HEK293 (cell line): ENCODE measurements around the gene SRR.

Experiments
- ZNF555 ChIP-seq: fragments of 450-650 bp; formaldehyde crosslinking; conservative IDR thresholded peaks from 2 replicates; pipeline ENCODE4 v1.5.1; 2017; ENCODE audit warnings: missing biosample characterization, mild to moderate bottlenecking, missing genetic modification characterization, inconsistent platforms
- TF ChIP-seq, protein P1 (sequence below): fragments of 450-650 bp; formaldehyde crosslinking; IDR thresholded peaks from 2 replicates; pipeline ENCODE4 v1.5.1; 2016; ENCODE audit warnings: missing biosample characterization, missing genetic modification characterization

DNA sequence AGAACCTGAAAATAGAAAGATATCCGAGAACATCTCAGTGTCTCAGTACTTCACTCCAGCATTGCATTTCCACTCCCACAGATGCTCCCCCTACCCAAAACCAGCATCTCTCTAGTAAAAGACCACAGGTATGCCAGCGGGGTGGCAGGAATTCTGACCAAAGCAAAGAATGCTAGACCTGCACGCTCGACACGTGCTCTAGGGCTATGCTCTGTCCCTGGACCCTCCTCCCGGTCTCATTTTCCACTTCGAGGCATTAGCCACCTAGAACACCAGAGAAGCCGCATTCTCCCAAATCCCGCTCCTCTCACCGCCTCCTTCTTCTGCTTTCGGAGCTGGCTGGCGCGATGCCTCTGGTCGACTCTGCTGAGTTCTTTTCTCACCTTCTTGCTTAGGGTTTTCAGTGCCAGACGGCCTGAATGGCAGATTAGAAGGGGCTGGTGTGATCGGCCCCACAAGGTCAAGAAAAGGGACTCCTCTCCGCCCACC, 32.0 kb downstream of the SRR start:
- TF ChIP-seq ZNF555 (tag by site-specific recombination), result no peak
- TF ChIP-seq, protein P1, sequence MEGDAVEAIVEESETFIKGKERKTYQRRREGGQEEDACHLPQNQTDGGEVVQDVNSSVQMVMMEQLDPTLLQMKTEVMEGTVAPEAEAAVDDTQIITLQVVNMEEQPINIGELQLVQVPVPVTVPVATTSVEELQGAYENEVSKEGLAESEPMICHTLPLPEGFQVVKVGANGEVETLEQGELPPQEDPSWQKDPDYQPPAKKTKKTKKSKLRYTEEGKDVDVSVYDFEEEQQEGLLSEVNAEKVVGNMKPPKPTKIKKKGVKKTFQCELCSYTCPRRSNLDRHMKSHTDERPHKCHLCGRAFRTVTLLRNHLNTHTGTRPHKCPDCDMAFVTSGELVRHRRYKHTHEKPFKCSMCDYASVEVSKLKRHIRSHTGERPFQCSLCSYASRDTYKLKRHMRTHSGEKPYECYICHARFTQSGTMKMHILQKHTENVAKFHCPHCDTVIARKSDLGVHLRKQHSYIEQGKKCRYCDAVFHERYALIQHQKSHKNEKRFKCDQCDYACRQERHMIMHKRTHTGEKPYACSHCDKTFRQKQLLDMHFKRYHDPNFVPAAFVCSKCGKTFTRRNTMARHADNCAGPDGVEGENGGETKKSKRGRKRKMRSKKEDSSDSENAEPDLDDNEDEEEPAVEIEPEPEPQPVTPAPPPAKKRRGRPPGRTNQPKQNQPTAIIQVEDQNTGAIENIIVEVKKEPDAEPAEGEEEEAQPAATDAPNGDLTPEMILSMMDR (tag by site-specific recombination), result no peak
